DMS79 (cell line): Measurements from ENCODE around the gene SLC8A1.

Experiments used
- DNase-seq: peaks from one replicate; lab custom pipeline; 2025; lab: John Stamatoyannopoulos, UW

The SLC8A1 gene

GRCh38 chr2:40047406-40047805 is 404.5 kb downstream of the SLC8A1 start:
- no peak for DNase-seq
